HG02885 (cell line): Measurements from ENCODE around the gene MIER1.
"Not testable (repeated sequence)": the region's sequence is repeated elsewhere in the genome, so short reads cannot be mapped to it uniquely, and the experiment has no call there.

Experiments
- ATAC-seq: cut with Tn5 transposase; IDR thresholded peaks from one replicate; pipeline ENCODE4 v1.9.1; 2021; ENCODE audit warnings: mild to moderate bottlenecking; ENCODE audit not compliant: unreplicated experiment, poor library complexity

MIER1 gene

DNA sequence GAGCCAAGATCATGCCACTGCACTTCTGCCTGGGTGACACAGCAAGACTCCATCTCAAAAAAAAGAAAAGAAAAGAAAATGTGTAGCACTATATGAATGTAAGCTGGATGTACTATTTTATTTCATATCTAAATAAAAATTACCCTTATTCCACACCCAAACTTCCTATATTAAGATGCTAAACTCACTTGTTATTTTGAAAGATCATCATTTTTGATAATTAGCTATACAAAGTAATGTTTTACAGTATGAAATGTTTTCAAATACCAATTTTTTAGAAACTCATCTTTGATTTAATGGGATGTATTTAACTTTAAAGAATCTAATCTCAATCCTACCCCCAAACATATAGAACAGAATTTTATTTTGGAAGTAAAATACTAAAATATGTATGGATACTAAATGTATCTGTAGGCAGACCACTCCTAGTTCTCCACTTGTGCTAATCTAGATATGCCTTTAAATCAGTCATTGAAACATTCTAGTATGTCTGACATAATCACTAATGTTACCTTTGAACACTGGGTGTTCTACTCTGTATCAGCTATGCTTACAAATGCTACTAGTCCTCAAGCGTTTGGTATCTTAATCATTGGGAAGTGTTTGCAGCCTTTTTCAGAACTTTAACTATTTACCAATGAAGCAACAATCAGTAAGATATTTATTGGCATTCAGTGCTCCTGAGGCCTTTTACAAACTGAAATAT, 12.9 kb downstream of the MIER1 start:
- ATAC-seq: no peak

DNA sequence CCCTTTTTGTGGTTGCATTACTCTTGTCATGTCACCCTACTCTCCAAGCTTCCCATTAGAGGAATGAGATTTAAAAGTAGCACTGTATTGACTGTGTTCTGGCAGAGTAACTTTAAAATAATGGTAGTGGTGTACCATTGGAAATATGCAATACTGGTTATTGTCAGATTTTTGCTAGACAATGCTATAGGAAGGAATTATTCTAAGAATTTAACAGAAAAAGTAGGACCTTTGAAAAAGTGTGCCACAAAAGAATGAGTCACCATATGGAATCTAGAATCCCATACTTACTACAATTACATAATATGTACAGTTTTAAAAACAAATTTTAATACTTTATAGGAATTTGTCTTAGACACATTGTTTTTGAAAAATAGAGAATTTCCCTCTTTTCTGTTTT, 13.8 kb downstream of the MIER1 start:
- ATAC-seq: no peak

DNA sequence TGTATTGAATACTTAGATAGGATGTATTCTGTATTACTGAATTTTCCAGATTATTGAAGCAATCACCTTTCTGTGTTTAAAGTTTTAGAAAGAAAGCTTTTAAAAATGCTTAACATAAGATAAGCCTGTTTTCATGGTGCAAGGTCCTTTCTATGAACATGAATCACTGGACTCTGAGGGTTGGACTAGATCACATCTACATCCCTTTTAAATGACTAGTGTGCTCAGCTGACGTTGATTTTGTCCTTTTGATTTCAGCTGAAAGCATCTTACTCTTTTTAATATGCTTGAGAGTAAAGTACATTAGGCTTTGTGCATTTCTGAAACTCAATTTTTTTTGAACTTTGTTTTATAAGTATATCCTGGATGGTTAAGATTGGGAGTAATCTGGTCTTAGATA, 16.2 kb downstream of the MIER1 start:
- ATAC-seq: no peak

DNA sequence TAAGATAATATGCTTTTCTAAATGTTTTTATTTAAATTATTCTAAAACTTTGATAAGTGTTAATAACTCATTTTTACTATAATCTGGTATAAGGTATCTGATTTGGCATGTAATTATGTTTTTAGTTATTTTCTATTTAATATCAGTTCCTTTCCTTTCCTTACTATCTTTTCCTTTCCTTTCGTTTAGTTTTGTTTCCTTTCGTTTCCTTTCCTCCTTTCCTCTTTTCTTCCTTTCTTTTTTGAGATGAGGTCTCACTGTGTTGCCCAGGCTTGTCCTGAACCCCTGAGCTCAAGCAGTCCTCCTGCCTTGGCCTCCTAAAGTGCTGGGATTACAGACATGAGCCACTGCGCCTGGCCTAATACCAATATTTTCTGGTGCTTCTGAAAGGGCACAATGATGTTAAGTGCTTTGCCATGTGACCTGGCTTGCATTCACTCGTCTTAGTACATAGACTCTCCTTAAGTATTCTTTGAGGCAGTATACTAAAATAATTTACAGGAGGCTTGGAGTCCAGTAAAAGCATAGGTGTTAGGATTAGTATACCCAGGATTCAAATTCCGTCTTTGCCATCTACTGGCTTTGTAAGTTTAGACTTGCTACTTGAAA, 18.7 kb downstream of the MIER1 start:
- no peak for ATAC-seq

DNA sequence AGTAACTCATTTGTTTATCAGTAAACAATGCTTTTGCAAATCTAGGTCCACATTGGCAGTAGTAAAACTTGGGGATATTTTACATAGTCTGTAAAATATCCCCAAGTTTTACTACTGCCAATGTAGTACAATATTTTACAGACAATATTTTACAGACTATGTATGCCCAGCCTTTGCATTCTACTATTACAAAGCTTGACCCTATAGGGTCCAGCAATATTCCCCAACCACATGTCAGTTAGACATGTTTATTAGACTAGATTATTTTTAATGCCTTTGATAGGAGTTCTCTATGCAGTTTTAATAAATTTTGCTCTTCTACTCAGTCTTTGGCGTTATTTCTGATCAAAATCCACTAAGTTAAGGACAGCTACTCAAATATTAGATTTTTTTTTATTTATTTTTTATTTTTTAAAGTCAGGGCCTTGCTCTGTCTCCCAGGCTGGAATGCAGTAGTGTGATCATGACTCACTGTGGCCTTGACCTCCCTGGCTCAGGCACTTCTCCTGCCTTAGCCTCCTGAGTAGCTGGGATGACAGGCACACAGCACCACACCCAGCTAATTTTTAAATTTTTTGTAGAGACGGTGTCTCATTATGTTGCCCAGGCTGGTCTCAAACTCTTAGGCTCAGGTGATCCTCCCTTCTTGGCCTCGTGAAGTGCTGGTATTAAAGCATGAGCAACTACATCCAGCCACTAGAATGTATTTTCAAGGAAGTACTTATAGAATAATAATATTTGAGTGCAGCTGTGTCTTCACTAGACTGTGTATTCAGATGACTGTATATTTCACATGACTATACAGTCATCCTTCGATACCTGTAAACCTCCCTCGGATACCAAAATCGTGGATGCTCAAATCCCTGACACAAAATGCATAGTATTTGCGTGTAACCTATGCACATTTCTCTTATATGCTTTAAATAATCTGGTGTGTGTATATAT, 19.8 kb downstream of the MIER1 start:
- ATAC-seq: no peak

DNA sequence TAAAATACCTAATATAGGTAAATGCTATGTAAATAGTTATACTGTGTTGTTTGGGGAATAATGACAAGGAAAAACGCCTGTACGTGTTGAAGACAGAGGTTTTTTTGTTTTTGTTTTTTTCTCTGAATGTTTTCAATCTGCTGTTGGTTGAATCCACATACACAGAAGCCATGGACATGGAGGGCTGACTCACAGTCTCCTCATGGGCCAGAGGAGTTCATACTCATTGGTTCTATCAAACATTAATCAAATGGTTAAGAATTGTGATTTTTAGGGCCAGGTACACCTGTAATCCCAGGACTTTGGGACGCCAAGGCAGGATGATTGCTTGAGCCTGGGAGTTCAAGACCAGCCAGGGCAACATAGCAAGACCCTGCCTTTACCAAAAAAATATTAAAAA, 20.5 kb downstream of the MIER1 start:
- no peak for ATAC-seq

DNA sequence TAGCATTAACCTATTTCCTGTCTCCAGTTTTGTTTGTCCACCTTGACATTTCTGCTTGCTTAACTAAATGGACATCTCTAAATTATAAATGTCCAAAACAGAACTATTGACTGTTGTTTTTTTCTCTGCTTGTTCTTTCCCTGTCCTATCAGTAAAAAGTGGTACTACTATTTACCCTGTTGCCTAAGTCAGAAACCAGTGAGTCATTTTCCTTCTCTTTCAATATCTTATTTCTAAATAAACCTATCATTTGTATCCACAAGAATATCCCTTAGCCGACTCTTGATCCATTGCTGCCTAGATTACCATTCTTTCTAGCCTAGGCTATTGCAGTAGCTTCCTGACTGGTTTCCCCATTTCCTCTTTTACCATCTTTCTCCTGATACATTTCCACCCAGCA, 22.5 kb downstream of the MIER1 start:
- ATAC-seq: no peak

DNA sequence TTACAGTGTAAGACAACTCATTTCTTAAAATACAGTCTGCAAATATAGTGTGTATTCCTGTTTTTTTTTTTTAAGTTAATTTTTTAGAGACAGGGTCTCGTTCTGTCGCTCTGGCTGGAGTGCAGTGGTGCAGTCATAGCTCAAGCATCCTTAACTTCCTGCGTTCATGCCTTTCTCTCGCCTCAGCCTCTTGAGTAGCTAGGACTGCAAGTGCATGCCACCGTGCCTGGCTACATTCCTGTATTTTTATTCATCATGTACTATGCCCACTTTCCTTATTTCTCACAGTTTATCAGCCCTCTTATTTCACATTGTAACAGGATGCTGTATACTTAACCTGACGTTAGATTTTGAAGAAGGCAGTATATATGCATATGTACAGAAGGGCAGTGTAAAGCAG, 26.7 kb downstream of the MIER1 start:
- ATAC-seq: no peak

DNA sequence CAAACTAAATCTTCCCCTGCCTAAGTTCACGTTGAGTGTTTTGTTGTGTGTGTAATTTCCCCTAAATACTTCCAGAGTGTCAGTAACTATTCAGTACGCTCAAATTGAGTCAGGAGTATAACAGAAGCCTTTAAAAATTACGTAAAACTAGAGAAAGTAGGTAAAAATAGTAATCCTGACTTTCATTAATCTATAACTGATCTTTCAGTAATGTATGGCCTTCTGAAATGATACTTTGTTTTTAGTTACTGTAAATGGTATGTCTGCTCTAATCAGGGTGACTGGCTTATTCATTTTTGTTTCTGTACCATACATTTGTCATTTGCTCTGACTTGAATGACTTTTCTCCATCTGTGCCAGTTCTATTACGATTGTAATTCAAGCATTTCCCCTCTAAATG, 29.4 kb downstream of the MIER1 start:
- ATAC-seq: peak; percentile 74

DNA sequence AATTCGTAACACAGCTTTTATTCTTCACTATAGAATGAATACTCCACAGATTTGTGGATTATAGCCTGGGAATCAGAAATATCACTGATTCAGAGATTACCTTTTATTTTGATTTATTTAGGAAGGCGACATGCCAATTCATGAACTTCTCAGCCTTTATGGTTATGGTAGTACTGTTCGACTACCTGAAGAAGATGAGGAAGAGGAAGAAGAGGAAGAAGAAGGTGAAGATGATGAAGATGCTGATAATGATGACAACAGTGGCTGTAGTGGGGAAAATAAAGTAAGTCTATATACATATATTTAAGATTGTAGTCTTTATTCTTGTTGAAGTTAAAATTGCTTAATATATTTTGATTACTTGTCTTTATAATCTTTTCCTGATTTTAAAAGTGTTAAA, 33.1 kb downstream of the MIER1 start:
- no peak for ATAC-seq

DNA sequence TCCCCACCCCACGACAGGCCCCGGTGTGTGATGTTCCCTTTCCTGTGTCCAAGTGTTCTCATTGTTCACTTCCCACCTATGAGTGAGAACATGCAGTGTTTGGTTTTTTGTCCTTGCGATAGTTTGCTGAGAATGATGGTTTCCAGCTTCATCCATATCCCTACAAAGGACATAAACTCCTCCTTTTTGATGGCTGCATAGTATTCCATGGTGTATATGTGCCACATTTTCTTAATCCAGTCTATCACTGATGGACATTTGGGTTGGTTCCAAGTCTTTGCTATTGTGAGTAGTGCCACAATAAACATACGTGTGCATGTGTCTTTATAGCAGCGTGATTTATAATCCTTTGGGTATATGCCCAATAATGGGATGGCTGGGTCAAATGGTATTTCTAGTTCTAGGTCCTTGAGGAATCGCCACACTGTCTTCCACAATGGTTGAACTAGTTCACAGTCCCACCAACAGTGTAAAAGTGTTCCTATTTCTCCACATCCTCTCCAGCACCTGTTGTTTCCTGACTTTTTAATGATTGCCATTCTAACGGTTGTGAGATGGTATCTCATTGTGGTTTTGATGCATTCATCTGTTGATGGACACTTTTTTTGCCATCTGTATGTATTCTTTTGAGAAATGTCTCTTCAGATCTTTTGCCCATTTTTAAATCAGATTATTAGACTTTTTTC, 41.5 kb downstream of the MIER1 start:
- not testable (repeated sequence) for ATAC-seq

DNA sequence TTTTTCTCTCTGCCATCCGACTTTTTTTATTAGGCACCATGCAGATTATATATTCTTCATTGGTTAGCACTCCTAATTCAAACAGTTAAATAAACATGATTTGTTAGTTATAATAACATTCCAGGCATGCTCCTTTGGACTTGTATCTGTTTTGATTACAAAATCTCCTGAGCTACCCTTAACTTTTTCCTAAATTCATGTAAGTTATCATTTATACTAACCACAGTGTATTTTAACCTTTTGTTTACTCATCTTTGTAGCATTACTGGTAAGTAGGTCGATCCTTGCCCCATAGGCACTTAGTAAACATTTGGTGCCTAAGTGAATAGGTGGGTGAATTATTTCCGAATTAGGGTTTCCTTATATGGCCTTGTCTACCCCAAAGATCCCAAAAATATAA, 43.8 kb downstream of the MIER1 start:
- no peak for ATAC-seq

DNA sequence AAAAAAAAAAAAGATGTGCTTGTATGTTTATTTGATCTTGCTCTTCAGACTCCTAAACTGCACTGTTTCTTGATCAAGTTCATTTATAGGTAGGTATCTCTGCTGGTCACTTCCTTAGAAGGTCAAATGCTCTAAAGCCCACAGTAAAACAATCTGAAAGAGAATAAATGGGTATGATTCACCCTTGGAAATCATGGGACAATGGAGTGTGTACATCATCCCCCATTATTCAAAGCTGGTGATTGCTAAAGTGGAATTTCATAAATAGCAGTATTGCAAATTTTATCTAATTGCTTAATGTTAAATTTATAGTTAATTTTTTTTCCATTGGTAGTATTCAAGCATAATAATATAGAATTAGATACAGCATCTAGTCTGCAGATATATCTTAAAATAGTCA, 53.4 kb downstream of the MIER1 start:
- ATAC-seq: no peak

DNA sequence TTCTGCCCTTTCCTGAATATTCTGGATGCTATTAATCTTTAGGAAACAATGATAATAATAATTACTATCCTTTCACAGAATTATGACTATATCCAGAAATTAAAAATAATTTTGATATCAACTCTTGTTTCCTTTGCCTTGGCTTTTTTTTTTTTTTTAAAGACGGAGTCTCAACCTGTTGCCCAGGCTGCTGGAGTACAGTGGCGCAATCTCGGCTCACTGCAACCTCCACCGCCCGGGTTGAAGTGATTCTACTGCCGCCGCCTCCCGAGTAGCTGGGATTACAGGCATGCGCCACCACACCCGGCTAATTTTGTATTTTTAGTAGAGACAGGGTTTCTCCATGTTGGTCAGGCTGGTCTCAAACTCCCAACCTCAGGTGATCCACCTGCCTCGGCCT, 54.8 kb downstream of the MIER1 start:
- ATAC-seq: not testable (repeated sequence)

DNA sequence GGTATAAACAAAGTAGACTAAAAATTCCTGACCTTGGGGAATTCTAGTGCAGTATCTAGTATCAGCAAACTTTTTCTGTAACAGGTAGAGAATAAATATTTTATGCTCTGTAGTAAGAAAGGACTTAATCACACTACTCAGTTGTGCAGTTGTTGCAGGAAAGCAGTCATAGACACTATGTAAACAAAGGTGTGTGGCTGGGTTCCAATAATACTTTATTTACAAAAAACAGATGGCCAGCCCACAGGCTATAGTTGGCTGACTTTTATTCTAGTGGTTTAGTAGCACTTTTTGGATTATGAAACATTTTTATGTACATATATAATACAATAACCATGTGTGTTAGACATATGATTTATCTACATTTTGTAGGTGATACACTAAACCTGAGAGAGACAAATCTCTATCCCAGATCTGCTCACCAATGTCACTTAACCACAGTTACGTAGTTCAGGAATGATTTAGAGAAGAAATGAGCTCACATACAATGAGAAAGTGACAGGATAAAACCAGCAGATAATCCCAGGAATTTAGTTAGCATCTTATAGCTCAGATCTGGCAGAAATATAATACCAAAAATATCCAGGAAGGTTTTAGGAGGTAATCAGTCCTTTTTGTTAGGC, 56.1 kb downstream of the MIER1 start:
- ATAC-seq: no peak

DNA sequence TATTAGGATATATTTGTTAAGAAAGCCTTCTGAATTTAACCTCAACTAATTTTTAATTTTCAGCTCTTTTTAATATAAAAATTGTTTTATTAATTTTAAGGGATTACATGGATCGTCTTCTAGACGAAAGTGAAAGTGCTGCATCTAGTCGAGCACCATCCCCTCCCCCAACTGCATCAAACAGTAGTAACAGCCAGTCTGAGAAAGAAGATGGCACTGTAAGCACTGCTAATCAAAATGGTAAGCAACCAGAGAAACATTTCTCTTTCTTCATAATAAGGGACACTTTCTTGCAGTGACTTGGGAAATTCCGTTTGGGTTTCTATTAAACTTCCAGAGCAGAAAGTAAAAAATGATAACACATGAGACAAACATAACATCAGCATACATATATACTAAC, 56.9 kb downstream of the MIER1 start:
- ATAC-seq: no peak

DNA sequence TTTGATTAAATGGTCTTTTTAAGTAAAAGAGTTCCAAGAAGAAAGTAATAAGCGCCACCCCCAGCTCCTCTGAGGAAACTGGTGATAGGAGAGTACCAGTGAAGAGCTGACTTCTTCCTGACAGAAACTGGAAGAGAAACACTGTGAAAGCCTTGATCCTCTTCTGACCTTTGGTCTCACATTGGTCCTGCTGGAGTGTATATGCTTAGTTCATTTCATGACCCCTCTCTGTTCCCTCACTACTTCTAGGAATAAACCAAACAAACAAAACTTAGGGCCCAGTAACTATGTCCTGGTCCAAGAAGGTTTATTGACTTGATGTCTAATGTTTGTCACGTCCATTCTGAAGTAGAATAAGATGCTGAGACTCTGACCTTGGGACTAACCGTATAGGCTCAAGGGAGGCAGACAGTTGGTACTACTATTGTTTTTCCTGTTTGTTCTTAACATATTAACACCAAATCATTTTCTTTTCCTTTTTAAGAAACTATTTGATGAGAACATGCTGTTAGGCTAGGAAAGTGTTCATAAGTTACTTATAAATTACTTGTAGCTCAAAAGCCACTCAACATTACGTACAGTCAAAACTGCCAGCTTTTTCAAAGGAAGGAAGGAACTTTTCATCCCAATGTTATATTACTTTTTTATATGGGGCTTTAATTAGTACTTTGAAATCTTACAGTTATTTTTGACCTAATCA, 57.9 kb downstream of the MIER1 start:
- ATAC-seq: no peak

DNA sequence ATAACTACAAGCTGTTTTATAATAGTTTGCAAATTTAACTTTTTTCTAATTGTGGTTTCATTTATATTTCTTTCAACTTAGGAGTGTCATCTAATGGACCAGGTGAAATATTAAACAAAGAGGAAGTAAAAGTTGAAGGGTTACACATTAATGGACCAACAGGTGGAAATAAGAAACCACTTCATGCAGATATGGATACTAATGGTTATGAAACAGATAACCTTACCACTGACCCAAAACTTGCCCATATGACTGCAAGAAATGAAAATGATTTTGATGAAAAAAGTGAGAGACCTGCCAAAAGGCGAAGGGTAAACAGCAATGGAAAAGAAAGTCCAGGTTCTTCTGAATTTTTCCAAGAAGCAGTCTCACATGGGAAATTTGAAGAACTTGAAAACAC, 59.7 kb downstream of the MIER1 start:
- peak; percentile 89 for ATAC-seq

DNA sequence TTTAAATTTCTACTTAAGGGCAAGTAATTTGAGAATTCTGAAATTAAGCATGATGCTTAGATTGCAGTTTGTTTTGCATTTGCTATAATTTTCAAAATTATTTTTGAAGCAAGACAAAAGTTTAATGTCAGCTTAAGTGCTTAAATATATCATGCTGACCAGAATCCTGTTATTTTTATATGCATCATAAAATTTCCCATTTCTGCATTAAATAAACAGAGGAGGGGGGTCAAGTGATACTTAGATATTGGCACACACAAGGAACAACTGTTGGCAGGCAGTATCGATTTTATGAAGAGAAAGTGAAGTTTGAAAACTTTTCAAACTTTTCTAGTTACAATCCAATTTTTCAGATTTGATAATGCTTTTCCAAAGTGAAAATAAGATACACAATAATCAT, 61.0 kb downstream of the MIER1 start:
- ATAC-seq: no peak

DNA sequence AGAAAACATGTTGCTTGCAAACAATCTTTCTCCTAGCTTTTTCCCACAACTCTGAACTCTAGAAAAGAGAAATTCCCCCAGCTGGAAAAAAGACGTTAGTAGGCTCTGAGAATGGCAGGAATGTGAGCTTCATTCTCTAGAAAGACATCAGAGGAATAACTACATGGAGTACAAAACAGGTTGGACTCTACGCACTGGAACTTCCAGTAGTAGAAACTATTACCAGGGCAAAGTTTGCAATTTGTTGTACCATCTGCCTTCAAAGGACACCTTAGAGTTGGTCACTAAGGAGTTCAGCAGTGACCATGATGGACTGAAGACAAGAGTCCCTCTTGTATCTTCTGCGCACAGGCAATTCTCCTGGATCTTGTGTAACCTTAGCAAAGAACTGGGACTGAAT, 68.3 kb downstream of the MIER1 start:
- ATAC-seq: no peak
